K562 (cell line): ENCODE measurements around the gene IRF1. TPM values are rescaled to one million over a fixed set of nuclear protein-coding genes. Genes with fewer than 3 reads are reported as not detected.

ENCODE experiments used
- BRCA1 ChIP-seq, 2 experiments: fragments of 450-650 bp in 1 of 2; sonication (generic) in 1 of 2; formaldehyde crosslinking in 1 of 2; IDR thresholded peaks; 2 replicates each; pipeline versions ENCODE4 v1.5.0 to v1.6.1; 2017 to 2020; ENCODE audit warnings: mild to moderate bottlenecking in 1 of 2, missing genetic modification reagents in 1 of 2
- CTCF ChIP-seq, 3 experiments: IDR thresholded peaks in 2 of 3; conservative IDR thresholded peaks in 1 of 3; 2 replicates each; pipeline ENCODE4 v1.5.1; 2011 to 2012; ENCODE audit warnings: low read length in 3 of 3, mild to moderate bottlenecking in 3 of 3, control low read depth in 2 of 3, improper control_type of control experiment in 1 of 3, inconsistent platforms in 1 of 3, low read depth in 1 of 3, mixed read lengths in 1 of 3, moderate library complexity in 1 of 3; ENCODE audit not compliant: insufficient read depth in 2 of 3
- FOXJ3 ChIP-seq: sonication (generic); formaldehyde crosslinking; IDR thresholded peaks from 2 replicates; pipeline ENCODE4 v1.4.0; 2020; ENCODE audit warnings: mild to moderate bottlenecking, missing genetic modification reagents
- HES1 ChIP-seq: fragments of 450-650 bp; IDR thresholded peaks from 2 replicates; pipeline ENCODE4 v1.6.1; 2016; ENCODE audit warnings: low read depth, mild to moderate bottlenecking, moderate library complexity
- MAFK ChIP-seq: IDR thresholded peaks from 2 replicates; pipeline ENCODE4 v1.6.1; 2011; ENCODE audit warnings: low read length, improper control_type of control experiment
- MBD2 ChIP-seq: sonication (generic); IDR thresholded peaks from 2 replicates; pipeline ENCODE4 v1.6.1; 2016; ENCODE audit warnings: low read depth, borderline replicate concordance
- MIER1 ChIP-seq: fragments of 450-650 bp; IDR thresholded peaks from 2 replicates; pipeline ENCODE4 v1.6.1; 2016; ENCODE audit warnings: antibody characterized with exemption, mild to moderate bottlenecking, low read depth
- PCBP2 ChIP-seq: fragments of 200-400 bp; formaldehyde crosslinking; IDR thresholded peaks from 2 replicates; pipeline ENCODE4 v1.6.1; 2018; ENCODE audit warnings: low read length, low read depth, mild to moderate bottlenecking, moderate library complexity; ENCODE audit not compliant: poor library complexity, severe bottlenecking
- PHTF2 ChIP-seq: fragments of 250-450 bp; sonication (Bioruptor Pico); IDR thresholded peaks from 2 replicates; pipeline ENCODE4 v1.5.0; 2021; ENCODE audit warnings: mild to moderate bottlenecking
- PRDM10 ChIP-seq: fragments of 450-650 bp; IDR thresholded peaks from 2 replicates; pipeline ENCODE4 v1.6.1; 2018; ENCODE audit not compliant: partially characterized antibody
- RAD21 ChIP-seq, 2 experiments: fragments of 250-450 bp in 1 of 2; fragments of 450-650 bp in 1 of 2; sonication (Bioruptor Pico) in 1 of 2; formaldehyde crosslinking in 1 of 2; IDR thresholded peaks in 1 of 2; conservative IDR thresholded peaks in 1 of 2; 2 replicates each; pipeline versions ENCODE4 v1.4.0 to v1.8.0; 2020 to 2022; ENCODE audit warnings: mild to moderate bottlenecking in 2 of 2, moderate library complexity in 1 of 2
- SRSF9 ChIP-seq: fragments of 200-400 bp; formaldehyde crosslinking; IDR thresholded peaks from 2 replicates; pipeline ENCODE4 v1.6.1; 2017; ENCODE audit warnings: low read depth, low read length, borderline replicate concordance
- TCFL5 ChIP-seq: fragments of 250-450 bp; sonication (Bioruptor Pico); conservative IDR thresholded peaks from 2 replicates; pipeline ENCODE4 v1.6.1; 2021; ENCODE audit warnings: mild to moderate bottlenecking, moderate library complexity, matching md5 sums
- TEAD4 ChIP-seq, 2 experiments: sonication (generic) in 1 of 2; formaldehyde crosslinking in 1 of 2; IDR thresholded peaks; 2 replicates each; pipeline versions ENCODE4 v1.6.1 to v1.8.0; 2012 to 2022; ENCODE audit warnings: borderline replicate concordance in 1 of 2, inconsistent platforms in 1 of 2, low read length in 1 of 2, mild to moderate bottlenecking in 1 of 2, missing genetic modification reagents in 1 of 2
- ZFP30 ChIP-seq: fragments of 250-450 bp; sonication (Bioruptor Pico); IDR thresholded peaks from 2 replicates; pipeline ENCODE4 v1.8.0; 2022; ENCODE audit warnings: moderate library complexity, mild to moderate bottlenecking, inconsistent platforms, borderline replicate concordance
- ZNF395 ChIP-seq: fragments of 200-800 bp; sonication (Bioruptor generic); IDR thresholded peaks from 2 replicates; pipeline ENCODE4 v1.6.1; 2017; ENCODE audit warnings: missing genetic modification characterization, missing compliant biosample characterization
- ZNF644 ChIP-seq: fragments of 200-800 bp; sonication (Bioruptor generic); IDR thresholded peaks from 2 replicates; pipeline ENCODE4 v1.6.1; 2016; ENCODE audit warnings: low read depth, missing genetic modification characterization, missing compliant biosample characterization
- ZNF668 ChIP-seq: fragments of 250-450 bp; sonication (Bioruptor Pico); IDR thresholded peaks from 2 replicates; pipeline ENCODE4 v1.8.0; 2022; ENCODE audit warnings: mild to moderate bottlenecking, inconsistent platforms
- polyA plus RNA-seq, 8 experiments: library from polyadenylated mRNA; depleted of rRNA in 4 of 8; stranded (reverse) in 5 of 8; unstranded in 3 of 8; fragments of >200 nt; fragmentation: Nextera tagmentation in 2 of 8; fragmentation: Illumina TruSeq in 1 of 8; extraction: Ambion mirVana in 2 of 8; extraction: Trizol in 1 of 8; gene quantifications; 2 replicates each; pipeline versions ENCODE4 v1.2.1 to v1.2.3, GENCODE V29; 2011 to 2014; ENCODE audit warnings: inconsistent platforms in 1 of 8, missing spikeins in 1 of 8
- total RNA-seq, 7 experiments: library from RNA; depleted of rRNA in 6 of 7; stranded (reverse); fragments of >200 nt in 6 of 7; fragmentation: Illumina TruSeq in 2 of 7; extraction: Trizol in 2 of 7; gene quantifications; 2 replicates each; pipeline versions ENCODE4 v1.2.1 to v1.2.3, GENCODE V29; 2011 to 2021; ENCODE audit warnings: low replicate concordance in 1 of 7

Gene IRF1
- total and polyA plus RNA-seq, 9 of the 15 experiments (the other 6 are each of a cell fraction or from before 2014, with no cell fraction given) = 1.1 to 12.3 (median 5.9) TPM

GRCh38 chr5:132459983-132460838, 30.4 kb downstream of the IRF1 start (continued):
- peak; percentile 50 for TF ChIP-seq TEAD4 (IDR thresholded peaks at IDR 0.05; ENCODE audit: low read length)
- TF ChIP-seq TEAD4 (CRISPR knock-in tag; IDR thresholded peaks at IDR 0.05; ENCODE audit: borderline replicate concordance) = no peak
- TF ChIP-seq FOXJ3 (CRISPR knock-in tag) = no peak
- peak; percentile 14; the same call in 1 of the 2 replicates for TF ChIP-seq ZNF395 (CRISPR knock-in tag)
- TF ChIP-seq TCFL5 (CRISPR knock-in tag) = no peak
- TF ChIP-seq ZNF668 (CRISPR knock-in tag) = peak; percentile 57; the same call in 1 of the 2 replicates
- TF ChIP-seq BRCA1 (IDR thresholded peaks at IDR 0.05) = no peak
- no peak for TF ChIP-seq BRCA1 (CRISPR knock-in tag; IDR thresholded peaks at IDR 0.05)
- TF ChIP-seq MIER1 = no peak
- no peak for TF ChIP-seq HES1
- TF ChIP-seq CTCF (IDR thresholded peaks at IDR 0.05 in 2 of 3, conservative IDR thresholded peaks at IDR 0.05 in 1 of 3; ENCODE audit: insufficient read depth in 2 of 3, low read depth in 1 of 3, low read length in 3 of 3) = peak; percentile 22 to 39 (median 31); a peak in 3 of 6 replicates
- peak; percentile 87 for TF ChIP-seq PRDM10
- TF ChIP-seq ZNF644 (tag) = no peak
- TF ChIP-seq PCBP2 = no peak
- TF ChIP-seq MAFK = no peak
- no peak for TF ChIP-seq SRSF9
- peak; percentile 26 to 39; a peak in 1 of 4 replicates for TF ChIP-seq RAD21 (CRISPR knock-in tag; conservative IDR thresholded peaks at IDR 0.05 in 1 of 2, IDR thresholded peaks at IDR 0.05 in 1 of 2)
- no peak for TF ChIP-seq MBD2
- TF ChIP-seq PHTF2 (CRISPR knock-in tag) = no peak
- no peak for TF ChIP-seq ZFP30 (CRISPR knock-in tag)
